Measurements from ENCODE around the gene HVCN1.

The HVCN1 gene

DNA sequence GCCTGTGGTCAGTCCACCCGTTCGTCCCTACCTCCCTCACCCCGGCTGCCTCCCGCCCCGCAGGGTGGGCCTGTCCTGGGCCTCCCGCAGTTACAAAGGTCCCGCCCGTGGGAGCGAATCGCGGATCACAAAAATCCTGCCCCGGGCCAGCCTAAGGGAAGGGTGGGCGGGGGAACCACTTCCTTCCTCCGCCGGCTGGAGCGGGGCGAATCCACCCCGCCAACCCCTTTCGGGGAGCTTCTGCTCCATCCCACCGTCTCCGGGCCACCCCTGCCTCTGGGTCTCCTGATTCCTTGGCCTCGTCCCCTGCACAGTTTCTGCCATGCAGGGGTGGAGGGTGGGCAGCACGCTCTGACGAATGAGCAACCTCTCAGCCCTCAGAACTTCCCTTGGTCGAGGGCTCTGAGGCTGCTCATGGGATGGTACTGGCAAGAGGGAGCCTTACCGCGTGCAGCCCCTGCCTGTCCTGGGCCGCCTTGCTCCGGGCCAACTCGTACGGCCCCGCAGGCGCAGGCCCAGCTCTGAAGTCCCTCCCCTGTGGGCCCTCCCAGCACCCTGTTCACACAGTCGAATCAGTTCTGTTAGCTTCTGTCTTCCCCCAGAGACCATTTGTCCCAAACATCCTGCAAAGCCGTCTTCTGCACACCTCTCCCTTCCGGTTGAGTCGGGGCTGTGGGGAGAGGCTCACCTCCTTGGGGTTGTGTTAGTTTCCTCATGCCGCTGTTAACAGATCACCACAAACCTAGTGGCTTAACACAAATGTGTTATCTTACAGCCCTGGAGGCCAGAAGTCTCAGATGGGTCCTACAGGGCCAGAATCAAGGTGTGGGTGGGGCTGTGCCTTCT lies 589 bp upstream of the HVCN1 start:
- H3K27ac Mint-ChIP-seq: peak overlapping the region; percentile 91
- H3K4me1 Mint-ChIP-seq (ENCODE audit: low read depth): peaks cover 36% of the 10 kb centered on the region
- H3K27me3 Mint-ChIP-seq: no peaks in the 10 kb centered on the region
- H3K4me3 Mint-ChIP-seq: peak overlapping the region; percentile 94
- no peaks in the 10 kb centered on the region for H3K9me3 Mint-ChIP-seq (ENCODE audit: low read depth)
- peaks cover 6% of the 10 kb centered on the region for H3K36me3 Mint-ChIP-seq

DNA sequence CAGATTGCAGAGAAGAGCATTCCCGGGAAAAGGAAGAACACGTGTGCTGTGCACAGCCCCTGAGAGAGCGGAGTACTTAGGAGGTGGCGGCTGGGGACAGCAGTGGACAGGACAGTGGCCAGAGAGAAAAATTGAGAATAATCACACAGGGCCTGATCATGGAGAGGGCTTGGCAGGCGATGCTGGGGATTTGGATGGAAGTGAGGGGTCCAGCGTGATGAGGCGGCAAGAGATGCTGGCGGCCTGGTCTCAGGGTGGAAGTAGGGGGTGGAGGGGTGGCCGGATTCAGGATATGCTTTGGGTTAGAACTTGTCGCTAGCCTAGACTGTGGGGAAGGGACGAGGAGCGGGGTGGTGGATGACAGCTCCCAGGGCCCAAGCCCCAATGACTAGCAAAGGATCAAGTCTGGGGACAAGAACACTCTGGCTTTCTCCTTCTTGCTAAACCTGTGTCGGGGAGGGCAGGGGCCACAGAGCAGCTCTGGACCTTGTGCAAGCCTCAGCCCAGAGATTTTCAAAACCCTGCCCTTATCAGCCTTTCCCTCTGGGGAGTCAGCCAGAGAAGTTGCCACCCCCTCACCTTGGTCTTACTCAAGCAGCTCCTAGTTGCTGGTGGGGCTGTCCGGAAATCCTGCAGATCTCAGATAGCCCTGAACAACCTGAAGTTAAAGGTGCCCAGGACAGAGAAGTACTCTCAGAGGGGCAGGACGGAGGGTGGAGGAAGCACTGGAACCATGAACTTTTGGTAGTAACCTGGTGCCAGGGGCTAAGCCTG lies 1.3 kb downstream of the HVCN1 start:
- Mint-ChIP-seq H3K27me3 (no peaks in the 10 kb centered on the region), H3K27ac (no peak overlapping the region), H3K4me1 (ENCODE audit: low read depth) (peaks cover 34% of the 10 kb centered on the region), H3K36me3 (peaks cover 6% of the 10 kb centered on the region), H3K9me3 (ENCODE audit: low read depth) (no peaks in the 10 kb centered on the region), H3K4me3 (peak overlapping the region; percentile 76)

DNA sequence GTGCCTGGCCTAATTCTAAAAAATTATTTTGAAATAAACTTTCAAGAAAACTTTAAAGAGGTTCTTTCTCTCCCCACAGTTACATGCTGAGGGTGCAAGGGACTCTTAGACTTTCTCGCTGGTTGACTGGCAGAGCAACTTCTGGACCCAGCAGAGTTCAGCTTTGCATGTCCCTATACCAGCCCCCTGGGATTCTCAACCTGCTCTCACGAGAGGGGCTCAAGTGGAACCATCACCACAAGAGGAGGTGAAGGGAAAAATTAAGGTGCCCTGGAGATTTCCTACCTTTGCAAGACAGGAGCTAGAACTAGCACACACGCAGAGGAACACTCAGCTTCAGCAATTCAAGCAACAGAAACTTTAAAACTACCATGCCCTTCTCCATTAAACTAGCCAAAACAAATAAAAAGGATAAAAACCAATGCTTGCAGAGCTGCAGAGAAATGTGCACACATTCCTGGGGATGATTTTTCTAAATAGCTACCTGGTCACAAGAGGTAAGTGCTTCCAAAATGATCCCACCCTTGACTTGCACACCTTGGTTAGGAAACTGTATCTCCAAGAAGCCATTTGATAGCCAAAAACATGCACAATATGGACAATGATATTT lies 2.5 kb downstream of the HVCN1 start:
- H3K36me3 Mint-ChIP-seq: peaks cover 8% of the 10 kb centered on the region
- H3K9me3 Mint-ChIP-seq (ENCODE audit: low read depth): no peaks in the 10 kb centered on the region
- H3K4me3 Mint-ChIP-seq: peak overlapping the region; percentile 71
- H3K27me3 Mint-ChIP-seq: no peaks in the 10 kb centered on the region
- H3K4me1 Mint-ChIP-seq (ENCODE audit: low read depth): peaks cover 34% of the 10 kb centered on the region
- H3K27ac Mint-ChIP-seq: no peak overlapping the region

GRCh38 chr12:110684312-110684836 lies 4.5 kb downstream of the HVCN1 start:
- Mint-ChIP-seq H3K9me3 (ENCODE audit: low read depth) (no peaks in the 10 kb centered on the region), H3K27ac (no peak overlapping the region), H3K27me3 (no peaks in the 10 kb centered on the region), H3K4me1 (ENCODE audit: low read depth) (peaks cover 26% of the 10 kb centered on the region), H3K36me3 (peaks cover 8% of the 10 kb centered on the region), H3K4me3 (no peak overlapping the region)

DNA sequence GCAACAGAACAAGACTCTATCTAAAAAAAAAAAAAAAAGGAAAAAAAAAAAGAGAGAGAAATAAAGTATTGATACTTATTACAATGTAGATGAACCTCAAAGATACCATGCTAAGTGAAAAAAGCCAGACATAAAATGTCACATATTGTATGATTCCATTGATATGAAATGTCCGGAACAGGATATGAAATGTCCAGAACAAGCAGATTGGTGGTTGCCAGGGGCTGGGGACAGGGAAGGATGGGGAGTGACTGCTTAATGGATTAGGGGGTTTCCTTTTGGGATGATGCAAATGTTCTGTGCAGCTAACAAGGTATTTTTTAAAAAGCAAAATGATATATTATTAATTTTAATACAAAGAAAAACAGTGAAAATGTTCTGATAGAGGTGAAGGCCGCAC lies 5.0 kb downstream of the HVCN1 start:
- Mint-ChIP-seq H3K4me1 (ENCODE audit: low read depth) (peaks cover 27% of the 10 kb centered on the region), H3K27ac (no peak overlapping the region), H3K27me3 (no peaks in the 10 kb centered on the region), H3K9me3 (ENCODE audit: low read depth) (no peaks in the 10 kb centered on the region), H3K4me3 (no peak overlapping the region), H3K36me3 (peaks cover 8% of the 10 kb centered on the region)

GRCh38 chr12:110680032-110680431 lies 8.9 kb downstream of the HVCN1 start:
- H3K27me3 Mint-ChIP-seq: no peaks in the 10 kb centered on the region
- H3K27ac Mint-ChIP-seq: no peak overlapping the region
- H3K36me3 Mint-ChIP-seq: peaks cover 2% of the 10 kb centered on the region
- no peaks in the 10 kb centered on the region for H3K9me3 Mint-ChIP-seq (ENCODE audit: low read depth)
- H3K4me1 Mint-ChIP-seq (ENCODE audit: low read depth): peaks cover 36% of the 10 kb centered on the region
- no peak overlapping the region for H3K4me3 Mint-ChIP-seq

DNA sequence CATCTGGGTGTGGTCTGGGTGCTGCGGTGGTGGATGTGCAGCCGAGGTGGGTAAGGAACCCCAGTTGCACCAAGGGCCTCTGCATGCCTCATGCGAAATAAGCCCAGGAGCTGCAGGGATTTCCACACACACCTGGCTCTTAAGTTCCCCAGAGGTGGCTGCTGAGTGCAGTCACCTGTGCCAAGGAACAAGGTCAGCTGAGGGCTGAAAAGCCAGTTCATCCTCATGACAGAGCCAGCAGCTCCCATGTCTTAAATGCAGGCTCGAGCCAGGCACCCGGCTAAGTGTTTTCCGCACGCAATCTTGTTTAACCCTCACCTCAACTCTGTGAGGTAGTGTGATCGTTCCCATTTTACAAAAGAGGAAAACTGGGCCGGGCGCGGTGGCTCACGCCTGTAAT lies 9.7 kb downstream of the HVCN1 start:
- Mint-ChIP-seq H3K36me3 (peaks cover 8% of the 10 kb centered on the region), H3K4me3 (no peak overlapping the region), H3K4me1 (ENCODE audit: low read depth) (peaks cover 34% of the 10 kb centered on the region), H3K27ac (no peak overlapping the region), H3K27me3 (no peaks in the 10 kb centered on the region), H3K9me3 (ENCODE audit: low read depth) (peaks cover 4% of the 10 kb centered on the region)

DNA sequence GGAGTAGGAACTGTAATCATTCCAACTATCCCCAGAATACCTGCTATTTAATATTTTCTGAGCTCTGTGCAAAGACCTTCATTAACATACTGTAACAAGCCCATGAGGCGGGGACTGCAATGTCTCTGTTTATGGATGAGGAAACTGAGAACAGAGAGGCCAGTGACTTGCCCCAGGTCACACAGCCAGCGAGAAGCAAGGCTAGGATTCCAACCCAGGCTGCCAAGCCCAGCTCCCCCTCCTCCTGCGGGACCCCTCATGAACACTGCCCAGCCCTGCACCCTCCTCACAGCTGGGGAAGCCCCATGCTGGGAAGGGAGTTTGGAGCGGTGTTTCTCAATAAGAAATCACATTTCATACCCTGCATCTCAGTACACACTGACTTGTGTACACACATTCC lies 10.9 kb downstream of the HVCN1 start:
- H3K36me3 Mint-ChIP-seq: peaks cover 10% of the 10 kb centered on the region
- peaks cover 4% of the 10 kb centered on the region for H3K9me3 Mint-ChIP-seq (ENCODE audit: low read depth)
- no peaks in the 10 kb centered on the region for H3K27me3 Mint-ChIP-seq
- H3K4me3 Mint-ChIP-seq: peak overlapping the region; percentile 52
- peak overlapping the region; percentile 30 for H3K27ac Mint-ChIP-seq
- H3K4me1 Mint-ChIP-seq (ENCODE audit: low read depth): peaks cover 34% of the 10 kb centered on the region

GRCh38 chr12:110677206-110677911 lies 11.6 kb downstream of the HVCN1 start:
- H3K27me3 Mint-ChIP-seq: no peaks in the 10 kb centered on the region
- peak overlapping the region; percentile 30 for H3K27ac Mint-ChIP-seq
- H3K4me3 Mint-ChIP-seq: peak overlapping the region; percentile 52
- H3K9me3 Mint-ChIP-seq (ENCODE audit: low read depth): peaks cover 4% of the 10 kb centered on the region
- H3K36me3 Mint-ChIP-seq: peaks cover 13% of the 10 kb centered on the region
- peaks cover 38% of the 10 kb centered on the region for H3K4me1 Mint-ChIP-seq (ENCODE audit: low read depth)

DNA sequence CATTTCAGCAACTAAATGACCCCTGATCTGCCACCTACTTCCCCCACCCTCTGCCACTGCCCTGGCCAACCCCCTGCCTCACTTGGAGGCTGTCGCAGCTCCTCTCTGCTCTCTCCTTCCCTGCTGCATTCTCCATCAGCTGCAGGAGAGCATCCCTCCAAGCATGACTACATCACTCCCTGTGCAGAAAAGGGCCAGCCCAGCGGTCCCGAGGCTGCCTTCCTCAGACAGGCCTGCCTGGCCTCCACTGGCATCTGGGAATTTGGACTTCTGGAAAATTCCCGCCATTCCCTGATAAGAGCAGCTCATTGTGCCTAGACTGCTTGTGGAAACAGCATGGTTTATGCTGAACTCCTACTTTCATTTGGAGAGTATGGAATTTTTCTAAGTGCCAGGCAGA lies 12.7 kb downstream of the HVCN1 start:
- H3K4me3 Mint-ChIP-seq: no peak overlapping the region
- no peaks in the 10 kb centered on the region for H3K27me3 Mint-ChIP-seq
- peaks cover 11% of the 10 kb centered on the region for H3K36me3 Mint-ChIP-seq
- peaks cover 38% of the 10 kb centered on the region for H3K4me1 Mint-ChIP-seq (ENCODE audit: low read depth)
- H3K27ac Mint-ChIP-seq: no peak overlapping the region
- H3K9me3 Mint-ChIP-seq (ENCODE audit: low read depth): peaks cover 4% of the 10 kb centered on the region

DNA sequence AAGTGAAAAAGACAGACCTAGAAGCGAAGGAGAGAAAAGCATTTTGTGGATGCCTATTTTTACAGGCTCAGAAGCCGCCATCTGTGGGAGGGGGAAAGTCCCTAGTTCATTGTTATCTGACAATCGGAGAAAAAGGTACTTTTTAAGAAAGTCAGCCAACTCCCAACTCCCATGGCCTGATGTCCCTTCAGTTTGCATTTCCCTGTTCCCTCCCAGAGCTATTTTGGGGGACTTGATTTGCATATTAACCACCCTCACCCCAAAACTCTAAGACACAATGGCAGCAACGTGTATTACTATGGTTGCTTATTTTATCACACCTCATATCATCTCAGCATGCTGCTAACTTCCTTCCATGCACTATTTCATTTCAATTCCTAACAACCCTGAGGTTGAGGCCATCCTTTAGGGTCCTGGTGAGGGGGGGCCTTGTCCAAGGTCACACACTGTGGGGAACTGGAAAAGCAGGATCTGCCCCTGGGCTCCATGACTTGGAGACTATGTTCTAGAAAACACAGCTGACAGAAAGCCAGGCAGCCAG lies 18.7 kb downstream of the HVCN1 start:
- Mint-ChIP-seq H3K9me3 (ENCODE audit: low read depth) (peaks cover 7% of the 10 kb centered on the region), H3K4me1 (ENCODE audit: low read depth) (peaks cover 34% of the 10 kb centered on the region), H3K27me3 (no peaks in the 10 kb centered on the region), H3K36me3 (peaks cover 21% of the 10 kb centered on the region), H3K4me3 (peak overlapping the region; percentile 82), H3K27ac (peak overlapping the region; percentile 96)

DNA sequence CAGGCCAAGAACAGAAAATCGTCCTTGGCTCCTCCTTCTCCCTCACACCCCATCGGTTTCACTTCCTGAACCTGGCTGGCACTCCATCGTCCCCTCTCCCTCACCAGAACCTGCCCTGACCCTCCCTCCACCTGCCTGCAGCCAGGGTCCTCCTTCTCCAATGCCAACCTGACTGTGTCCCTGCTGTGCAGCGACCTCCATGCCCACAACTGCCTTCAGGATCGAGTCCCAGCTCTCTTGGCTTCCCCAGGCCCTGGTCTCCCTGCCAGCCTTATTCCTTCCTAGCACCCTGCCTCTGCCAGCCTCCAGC lies 19.8 kb downstream of the HVCN1 start:
- Mint-ChIP-seq H3K9me3 (ENCODE audit: low read depth) (peaks cover 4% of the 10 kb centered on the region), H3K36me3 (peaks cover 20% of the 10 kb centered on the region), H3K27ac (peak overlapping the region; percentile 96), H3K4me3 (peak overlapping the region; percentile 82), H3K27me3 (no peaks in the 10 kb centered on the region), H3K4me1 (ENCODE audit: low read depth) (peaks cover 32% of the 10 kb centered on the region)

DNA sequence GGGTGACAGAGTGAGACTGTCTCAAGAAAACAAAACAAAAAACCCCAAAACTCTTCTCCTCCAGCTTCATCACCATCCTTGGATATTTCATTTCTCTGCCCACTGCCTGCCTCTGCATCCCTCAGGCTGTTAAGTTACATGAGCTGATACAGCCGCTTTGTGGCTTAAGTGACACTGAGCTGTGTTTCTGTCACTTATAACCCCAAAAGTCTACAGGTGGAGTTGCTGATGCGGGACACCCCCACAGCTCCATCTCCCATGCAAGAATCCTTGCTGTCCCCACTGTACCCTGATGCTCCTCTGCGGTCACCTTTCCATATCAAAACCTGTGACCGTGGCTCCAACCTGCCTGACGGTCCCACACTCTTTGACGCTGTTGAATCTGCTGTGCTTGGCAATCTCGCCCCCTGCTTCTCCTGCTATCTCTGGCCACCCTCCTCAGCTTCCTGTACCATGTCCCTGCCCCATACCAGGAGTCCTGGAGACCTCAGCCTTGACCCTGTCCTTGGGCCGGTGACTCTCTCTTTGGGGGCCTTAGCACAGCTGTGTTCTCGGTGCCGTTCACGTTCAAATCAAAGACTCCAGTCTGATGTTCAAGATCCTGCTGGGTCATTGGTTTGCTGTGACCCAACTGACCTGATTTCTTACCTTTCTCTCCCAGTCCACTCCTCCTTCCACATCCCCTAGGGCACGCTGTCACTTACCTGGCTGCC lies 20.3 kb downstream of the HVCN1 start:
- Mint-ChIP-seq H3K27ac (peak overlapping the region; percentile 96), H3K4me3 (peak overlapping the region; percentile 82), H3K9me3 (ENCODE audit: low read depth) (peaks cover 4% of the 10 kb centered on the region), H3K36me3 (peaks cover 20% of the 10 kb centered on the region), H3K27me3 (no peaks in the 10 kb centered on the region), H3K4me1 (ENCODE audit: low read depth) (peaks cover 32% of the 10 kb centered on the region)

DNA sequence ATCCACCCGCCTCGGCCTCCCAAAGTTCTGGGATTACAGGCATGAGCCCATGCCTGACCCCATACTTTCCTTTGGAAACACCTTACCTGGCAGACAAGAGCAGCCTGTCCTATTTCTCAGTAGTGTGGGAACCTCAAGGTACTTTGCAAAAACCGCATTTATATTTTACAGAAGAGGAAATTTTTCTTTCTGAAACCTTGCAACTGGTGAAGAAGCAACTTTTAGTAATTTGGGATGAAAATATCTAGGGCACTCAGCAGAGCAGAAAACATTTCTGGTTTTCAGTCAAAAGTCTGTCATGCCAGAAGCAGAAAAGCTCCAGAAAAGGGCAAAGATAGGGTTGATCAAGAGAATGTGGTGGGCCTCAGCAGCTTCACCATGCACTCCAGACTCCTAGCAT lies 21.2 kb downstream of the HVCN1 start:
- no peak overlapping the region for H3K4me3 Mint-ChIP-seq
- H3K4me1 Mint-ChIP-seq (ENCODE audit: low read depth): peaks cover 34% of the 10 kb centered on the region
- H3K27me3 Mint-ChIP-seq: no peaks in the 10 kb centered on the region
- H3K27ac Mint-ChIP-seq: no peak overlapping the region
- H3K36me3 Mint-ChIP-seq: peaks cover 18% of the 10 kb centered on the region
- peaks cover 4% of the 10 kb centered on the region for H3K9me3 Mint-ChIP-seq (ENCODE audit: low read depth)
